UCSD-AML1 (cell line): ENCODE data around the gene OR6K3.
"Not testable (repeated sequence)": the region's sequence is repeated elsewhere in the genome, so short reads cannot be mapped to it uniquely, and the experiment has no call there.

ENCODE experiments used
- DNase-seq: peaks from one replicate; lab custom pipeline; 2025; ENCODE audit not compliant: unreplicated experiment; lab: John Stamatoyannopoulos, UW

The OR6K3 gene

GRCh38 chr1:158688343-158688742 lies 32.2 kb downstream of the OR6K3 start:
- not testable (repeated sequence) for DNase-seq

- no peak for DNase-seq
Observed at GRCh38 chr1:158687037-158687436, 33.5 kb downstream of the OR6K3 start.

- DNase-seq: no peak
Observed at GRCh38 chr1:158686111-158687009, 34.2 kb downstream of the OR6K3 start, which contains the start of gene SPTA1. Gene SPTA1, minus strand, starts transcription at chr1:158686715. Its CDS starts 198 bp downstream, at chr1:158686517.

GRCh38 chr1:158685085-158685484 lies 35.4 kb downstream of the OR6K3 start:
- DNase-seq: no peak

GRCh38 chr1:158681606-158682005 lies 38.9 kb downstream of the OR6K3 start:
- DNase-seq: no peak

GRCh38 chr1:158679289-158679688 lies 41.2 kb downstream of the OR6K3 start:
- no peak for DNase-seq

GRCh38 chr1:158675563-158676323 lies 44.8 kb downstream of the OR6K3 start:
- DNase-seq: no peak

- no peak for DNase-seq
Observed at GRCh38 chr1:158674302-158674701, 46.2 kb downstream of the OR6K3 start.
